Motor neuron (in vitro differentiated cells): Measurements from ENCODE around the gene ANTKMT. TPM values are rescaled to one million over a fixed set of nuclear protein-coding genes. Genes with fewer than 3 reads are reported as not detected.

Experiments used
- ATAC-seq, 8 experiments: fragments of 200-7000 bp; cut with Tn5 transposase; replicated peaks in 6 of 8; 2 replicates each; pipeline ENCODE4 v1.8.0; 2021; ENCODE audit warnings: mild to moderate bottlenecking in 8 of 8, moderate library complexity in 8 of 8
- H3K27ac ChIP-seq, 2 donors: fragments of 250-450 bp; sonication (Bioruptor Pico); 2 replicates each; pipeline ENCODE4 v1.9.0; 2021; ENCODE audit warnings: antibody characterized with exemption in 2 of 2, mild to moderate bottlenecking in 2 of 2, moderate library complexity in 1 of 2
- H3K4me1 ChIP-seq, 2 donors: fragments of 250-450 bp; sonication (Bioruptor Pico); replicated peaks in 1 of 2; 2 replicates each; pipeline ENCODE4 v1.6.1; 2021; ENCODE audit warnings: antibody characterized with exemption in 2 of 2, mild to moderate bottlenecking in 2 of 2, moderate library complexity in 1 of 2
- H3K4me3 ChIP-seq, 5 donors: fragments of 250-450 bp; sonication (Bioruptor Pico); 2 replicates each; pipeline ENCODE4 v1.9.0; 2021; ENCODE audit warnings: antibody characterized with exemption in 5 of 5, mild to moderate bottlenecking in 5 of 5, moderate library complexity in 4 of 5
- WGBS, 10 experiments: fragments of 450-650 bp; shearing (Covaris generic); methylation state at CpG; one replicate each; pipeline ENCODE4 v1.0.0; 2022; 5-methylcytosine and 5-hydroxymethylcytosine counted together
- in situ Hi-C, 9 experiments: fragments of 400-800 bp; cut with MboI; loops; one replicate each; pipeline ENCODE4 v1.15.0; 2021; ENCODE audit warnings: low sequenced_read_pairs in 9 of 9, low pct_unique_long_range_greater_than_20kb in 2 of 9; ENCODE audit not compliant: unreplicated experiment in 9 of 9
- total RNA-seq, 8 experiments: library from RNA; unstranded; fragments of 300-600 nt; gene quantifications; 2 replicates each; pipeline versions ENCODE4 v1.2.3 to v1.2.4, GENCODE V29; 2022

ANTKMT gene, protein sequence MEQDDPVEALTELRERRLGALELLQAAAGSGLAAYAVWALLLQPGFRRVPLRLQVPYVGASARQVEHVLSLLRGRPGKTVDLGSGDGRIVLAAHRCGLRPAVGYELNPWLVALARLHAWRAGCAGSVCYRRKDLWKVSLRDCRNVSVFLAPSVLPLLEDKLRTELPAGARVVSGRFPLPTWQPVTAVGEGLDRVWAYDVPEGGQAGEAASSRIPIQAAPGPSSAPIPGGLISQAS
- 10 to 100 TPM; 21.6 to 30.5 (median 24.5) TPM for total RNA-seq

DNA sequence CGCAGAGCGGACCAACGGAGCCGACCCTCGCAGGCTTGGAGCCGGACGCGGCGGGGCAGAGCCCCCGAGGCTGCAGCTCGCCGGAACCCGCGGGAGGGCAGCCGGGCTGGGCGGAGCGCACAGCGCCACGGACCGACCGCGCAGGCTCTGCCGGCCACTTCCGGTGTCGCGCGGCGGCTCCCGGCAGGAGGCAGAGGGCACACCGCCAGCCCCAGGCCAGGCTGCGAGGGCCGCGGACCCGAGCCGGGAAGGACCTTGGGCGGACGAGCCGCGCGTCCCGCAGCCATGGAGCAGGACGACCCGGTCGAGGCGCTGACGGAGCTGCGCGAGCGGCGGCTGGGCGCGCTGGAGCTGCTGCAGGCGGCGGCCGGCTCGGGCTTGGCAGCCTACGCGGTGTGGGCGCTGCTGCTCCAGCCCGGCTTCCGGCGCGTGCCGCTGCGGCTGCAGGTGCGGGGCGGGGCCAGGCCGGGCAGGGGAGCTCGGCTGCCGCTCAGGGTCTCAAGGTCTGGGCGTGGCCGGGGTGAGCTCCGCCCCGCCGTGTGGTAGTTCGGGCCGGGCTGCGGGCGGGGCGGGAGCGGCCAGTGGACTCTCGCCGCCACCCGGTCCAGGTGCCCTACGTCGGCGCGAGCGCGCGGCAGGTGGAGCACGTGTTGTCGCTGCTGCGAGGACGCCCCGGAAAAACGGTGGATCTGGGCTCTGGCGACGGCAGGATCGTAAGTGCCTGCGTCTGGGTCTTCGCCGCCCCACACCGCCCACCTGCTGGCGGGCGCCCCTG is at the start of gene ANTKMT:
Gene ANTKMT (plus strand): TSS at position 157 of the 775 bp plus-strand sequence. CDS start 129 bp downstream, at position 286.
- Histone ChIP-seq H3K4me3 (peak within 1 kb of the TSS; percentile 59 to 99 (median 77)), H3K4me1 (peaks cover 41 to 46% of the 10 kb centered on the region in 2 donors), H3K27ac (peak within 1 kb of the TSS; percentile 94 to 97)
- 0 to 19% (median 16%) methylated on average over 5 to 15 of the region's 106 CpGs; no CpG with 5 or more reads in 7 of the 10 experiments for WGBS, 10 experiments
- in situ Hi-C loops: loop anchor here in 1 of 9 experiments (25.0 kb wide), 1 partner anchor 341 kb away; the partner anchor contains the start of gene SSTR5
- peak; percentile 74 to 89 (median 80) for ATAC-seq

DNA sequence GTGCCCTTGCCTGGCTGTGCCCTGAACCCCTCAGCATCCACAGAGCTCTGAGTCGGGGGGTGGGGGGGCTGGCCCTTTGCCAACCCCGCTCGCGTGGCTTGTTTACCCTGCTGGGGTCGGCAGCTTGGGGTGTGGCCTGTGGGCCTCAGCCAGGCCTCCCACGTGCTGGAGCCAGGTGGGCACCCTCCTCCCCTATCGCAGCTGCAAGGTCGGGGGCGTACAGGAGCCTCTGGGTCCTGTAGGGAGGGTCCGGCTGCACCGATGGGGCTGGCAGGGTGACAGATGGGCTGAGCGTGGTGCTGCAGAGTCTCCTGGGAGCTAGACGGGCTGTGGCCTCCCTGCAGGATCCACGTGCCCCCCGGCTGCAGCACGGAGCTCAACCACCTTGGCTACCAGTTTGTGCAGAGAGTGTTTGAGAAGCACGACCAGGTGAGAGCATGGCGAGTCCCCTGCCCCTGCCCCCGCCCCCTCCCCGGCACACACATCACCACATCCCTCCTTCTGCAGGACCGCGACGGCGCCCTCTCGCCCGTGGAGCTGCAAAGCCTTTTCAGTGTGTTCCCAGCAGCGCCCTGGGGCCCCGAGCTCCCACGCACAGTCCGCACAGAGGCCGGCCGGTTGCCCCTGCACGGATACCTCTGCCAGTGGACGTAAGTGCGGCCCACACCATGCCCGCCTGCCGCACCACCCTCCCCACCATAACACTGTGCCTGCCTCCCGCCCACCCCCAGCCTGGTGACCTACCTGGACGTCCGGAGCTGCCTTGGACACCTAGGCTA is 49.4 kb upstream of the ANTKMT start:
- peaks cover 18 to 19% of the 10 kb centered on the region in 2 donors for H3K4me1 ChIP-seq
- H3K4me3 ChIP-seq: no peak overlapping the region
- 80% methylated on average over 3 of the region's 40 CpGs; no CpG with 5 or more reads in 9 of the 10 experiments for WGBS, 10 experiments
- in situ Hi-C loops: no loop called here
- H3K27ac ChIP-seq: no peak overlapping the region
- no peak for ATAC-seq

DNA sequence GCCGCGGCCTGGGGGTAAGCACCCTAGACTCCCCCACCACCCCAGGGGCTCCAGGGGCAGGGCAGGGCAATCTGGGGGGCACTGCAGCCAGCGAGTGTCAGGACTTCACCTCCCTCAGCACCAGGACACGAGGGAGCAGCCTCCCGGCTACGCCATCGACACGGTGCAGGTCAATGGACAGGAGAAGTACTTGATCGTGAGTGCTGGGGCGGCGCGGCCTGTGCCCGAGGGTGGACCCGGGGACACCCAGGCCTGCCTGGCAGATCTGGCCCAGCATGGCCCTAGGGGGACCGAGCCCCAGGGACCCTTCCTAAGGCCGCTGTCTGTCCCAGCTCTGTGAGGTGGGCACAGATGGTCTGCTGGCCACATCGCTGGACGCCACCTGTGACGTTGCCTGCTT is 48.6 kb upstream of the ANTKMT start:
- Histone ChIP-seq H3K27ac (no peak overlapping the region), H3K4me1 (peaks cover 18 to 19% of the 10 kb centered on the region in 2 donors), H3K4me3 (no peak overlapping the region)
- 96 to 100% (median 100%) methylated on average over 1 to 4 of the region's 19 CpGs; no CpG with 5 or more reads in 7 of the 10 experiments for WGBS, 10 experiments
- in situ Hi-C loops: no loop called here
- no peak for ATAC-seq

DNA sequence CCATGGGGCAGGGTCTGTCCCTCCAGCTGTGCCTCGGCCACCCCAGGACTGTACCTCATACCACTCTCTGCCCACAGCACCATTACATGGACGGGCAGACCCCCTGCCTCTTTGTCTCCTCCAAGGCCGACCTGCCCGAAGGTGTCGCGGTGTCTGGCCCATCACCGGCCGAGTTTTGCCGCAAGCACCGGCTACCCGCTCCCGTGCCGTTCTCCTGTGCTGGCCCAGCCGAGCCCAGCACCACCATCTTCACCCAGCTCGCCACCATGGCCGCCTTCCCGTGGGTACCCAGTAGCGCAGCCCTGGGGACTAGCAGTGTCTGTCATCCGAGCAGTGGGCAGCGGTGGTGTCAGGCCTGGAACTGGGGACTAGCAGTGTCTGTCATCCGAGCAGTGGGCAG is 48.1 kb upstream of the ANTKMT start:
- WGBS, 10 experiments: 80 to 100% (median 99%) methylated on average over 1 to 11 of the region's 21 CpGs; no CpG with 5 or more reads in 6 of the 10 experiments
- Histone ChIP-seq H3K4me1 (peaks cover 15% of the 10 kb centered on the region in 2 donors), H3K4me3 (no peak overlapping the region), H3K27ac (no peak overlapping the region)
- no peak for ATAC-seq
- in situ Hi-C loops: no loop called here

DNA sequence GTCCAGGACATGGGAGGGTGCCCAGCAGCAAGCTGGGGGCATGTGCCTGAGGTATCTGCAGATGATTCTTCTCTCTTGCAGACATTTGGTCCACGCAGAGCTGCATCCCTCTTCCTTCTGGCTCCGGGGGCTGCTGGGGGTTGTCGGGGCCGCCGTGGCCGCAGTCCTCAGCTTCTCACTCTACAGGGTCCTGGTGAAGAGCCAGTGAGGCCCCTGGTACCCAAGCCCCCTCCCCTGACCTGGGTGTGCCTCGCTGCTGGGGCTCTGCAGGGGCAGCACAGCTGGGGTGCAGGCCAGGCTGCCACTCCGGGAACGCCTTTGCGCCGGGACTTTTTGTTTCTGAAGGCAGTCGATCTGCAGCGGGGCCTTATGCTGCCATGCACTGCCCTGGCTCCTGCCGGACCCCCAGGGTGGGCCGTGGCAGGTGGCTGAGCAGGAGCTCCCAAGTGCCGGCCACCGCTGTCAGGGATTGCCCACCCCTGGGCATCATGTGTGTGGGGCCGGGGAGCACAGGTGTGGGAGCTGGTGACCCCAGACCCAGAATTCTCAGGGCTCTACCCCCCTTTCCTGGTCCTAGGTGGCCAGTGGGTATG is 47.5 kb upstream of the ANTKMT start:
- in situ Hi-C loops: no loop called here

DNA sequence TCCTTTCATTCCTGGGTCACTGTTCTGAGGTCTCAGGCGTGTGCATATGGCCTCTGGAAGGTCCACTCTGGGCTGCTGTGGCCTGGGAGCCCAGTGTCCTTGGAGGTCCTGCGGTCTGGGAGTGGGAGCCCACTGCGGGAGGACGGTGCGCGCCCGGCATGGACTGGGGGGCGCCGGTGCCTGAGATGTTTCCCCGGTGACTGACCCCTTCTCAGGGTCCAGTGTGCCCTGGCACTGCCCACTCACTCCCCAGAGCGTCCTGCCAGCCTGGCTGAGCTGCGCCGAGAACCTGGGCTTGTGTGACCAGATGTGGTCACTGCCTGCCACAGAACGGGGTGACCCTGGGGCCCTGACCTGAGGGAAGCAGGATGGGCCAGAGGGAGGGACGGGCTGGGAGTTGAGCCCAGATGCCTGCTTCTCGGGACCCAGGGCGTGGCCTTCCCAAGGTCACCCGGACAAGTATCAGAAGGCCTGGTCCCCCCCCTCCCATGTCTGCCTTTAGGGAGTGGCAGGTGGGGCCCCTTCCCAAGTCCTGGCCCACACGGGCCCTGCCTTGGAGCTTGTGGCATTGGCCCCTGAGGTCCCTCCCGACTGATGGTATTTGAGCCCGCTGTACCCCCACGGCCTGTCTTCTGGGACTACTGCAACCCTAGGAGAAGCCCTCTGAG is 46.6 kb upstream of the ANTKMT start:
- H3K4me1 ChIP-seq: peaks cover 16 to 19% of the 10 kb centered on the region in 2 donors
- no peak overlapping the region for H3K4me3 ChIP-seq
- in situ Hi-C loops: no loop called here
- H3K27ac ChIP-seq: no peak overlapping the region
- WGBS, 10 experiments: 80 to 100% (median 100%) methylated on average over 1 of the region's 22 CpGs; no CpG with 5 or more reads in 7 of the 10 experiments
- ATAC-seq: no peak

More for the DNA sequence above, 47.5 kb upstream of the ANTKMT start:
- Histone ChIP-seq H3K27ac (no peak overlapping the region), H3K4me3 (no peak overlapping the region), H3K4me1 (peaks cover 15 to 17% of the 10 kb centered on the region in 2 donors)
- ATAC-seq: no peak
- 100% methylated on average over 1 of the region's 18 CpGs; no CpG with 5 or more reads in 9 of the 10 experiments for WGBS, 10 experiments

DNA sequence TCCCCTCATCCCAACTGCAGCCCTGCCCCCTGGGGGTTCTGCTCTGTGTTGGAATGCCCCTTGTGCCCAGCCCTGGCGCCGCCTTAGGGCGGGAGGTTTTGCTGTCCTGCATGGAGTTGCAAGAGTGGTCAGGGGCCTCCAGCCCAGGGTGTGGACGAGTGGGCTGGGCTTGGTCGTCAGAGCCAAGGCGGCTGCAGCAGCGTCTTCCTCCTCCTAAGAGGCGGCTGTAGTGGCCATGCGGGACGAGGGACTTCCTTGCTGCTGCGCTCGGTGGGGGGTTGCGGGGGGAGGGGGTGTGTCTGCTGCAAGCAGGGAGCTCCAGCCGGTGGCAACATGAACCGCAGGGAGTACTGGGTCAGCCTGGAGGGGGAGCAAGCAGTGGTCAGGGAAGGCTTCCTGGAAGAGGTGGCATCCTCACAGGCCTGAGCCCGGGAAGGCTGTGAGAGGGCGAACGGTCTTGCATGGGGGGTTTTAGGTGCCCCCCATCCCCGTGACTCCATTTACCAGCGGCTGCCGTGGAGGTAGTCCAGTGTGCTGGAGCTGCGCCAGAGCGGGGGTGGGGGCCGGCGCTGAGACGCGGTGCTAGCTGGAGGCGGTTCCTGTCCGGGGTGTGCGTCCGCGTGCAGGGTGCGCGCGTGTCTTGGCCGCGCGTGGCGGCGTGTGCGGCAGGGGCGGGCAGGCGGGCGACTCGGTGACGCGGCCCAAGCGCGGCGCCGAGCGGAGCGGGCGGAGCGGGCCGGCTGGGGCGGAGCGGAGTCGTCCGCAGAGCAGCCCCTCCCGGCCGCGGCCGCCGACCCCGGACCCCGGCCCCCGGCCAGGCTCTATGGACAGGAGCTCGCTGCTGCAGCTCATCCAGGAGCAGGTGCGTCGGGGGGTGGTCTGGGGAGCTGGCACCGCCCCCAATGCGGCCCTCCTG is 45.7 kb upstream of the ANTKMT start, which contains the start of gene RHBDL1:
Gene RHBDL1 (plus strand): TSS at position 704 of the 916 bp plus-strand sequence. CDS start 120 bp downstream, at position 824.
- ATAC-seq: peak; percentile 4 to 47 (median 32)
- in situ Hi-C loops: no loop called here

DNA sequence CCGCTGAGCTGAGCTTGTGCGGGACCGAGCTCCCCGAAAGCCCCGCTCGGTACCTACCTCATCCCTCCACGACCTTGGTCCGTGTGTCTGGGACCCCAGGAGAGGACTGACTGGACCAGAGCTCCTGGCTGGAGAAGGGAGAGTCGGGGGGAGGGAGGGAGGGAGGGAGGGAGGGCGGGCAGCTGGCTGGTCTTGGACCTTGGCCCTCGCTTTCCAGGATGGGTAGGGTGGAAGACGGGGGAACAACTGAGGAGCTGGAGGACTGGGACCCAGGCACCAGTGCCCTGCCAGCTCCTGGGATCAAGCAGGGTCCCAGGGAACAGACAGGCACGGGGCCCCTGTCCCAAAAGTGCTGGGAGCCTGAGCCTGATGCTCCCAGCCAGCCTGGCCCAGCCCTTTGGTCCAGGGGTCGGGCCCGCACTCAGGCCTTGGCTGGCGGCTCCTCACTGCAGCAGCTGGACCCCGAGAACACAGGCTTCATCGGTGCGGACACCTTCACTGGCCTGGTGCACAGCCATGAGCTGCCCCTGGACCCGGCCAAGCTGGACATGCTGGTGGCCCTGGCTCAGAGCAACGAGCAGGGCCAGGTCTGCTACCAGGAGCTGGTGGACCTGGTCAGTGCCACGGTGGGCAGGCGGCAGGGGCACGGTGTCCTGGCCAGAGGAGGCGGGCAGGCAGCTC is 44.9 kb upstream of the ANTKMT start:
- in situ Hi-C loops: no loop called here
- WGBS, 10 experiments: 55 to 83% methylated on average over 4 to 6 of the region's 25 CpGs; no CpG with 5 or more reads in 8 of the 10 experiments
- peak overlapping the region in 1 of 2 donors; percentile 82 for H3K27ac ChIP-seq
- peaks cover 17 to 22% of the 10 kb centered on the region in 2 donors for H3K4me1 ChIP-seq
- H3K4me3 ChIP-seq: peak overlapping the region; percentile 15 to 41 (median 27)
- peak in 1 of 8 experiments; percentile 1 for ATAC-seq

More for the DNA sequence above, 45.7 kb upstream of the ANTKMT start, which contains the start of gene RHBDL1:
- 0% methylated on average over 2 to 4 of the region's 73 CpGs; no CpG with 5 or more reads in 7 of the 10 experiments for WGBS, 10 experiments
- peaks cover 16 to 20% of the 10 kb centered on the region in 2 donors for H3K4me1 ChIP-seq
- H3K4me3 ChIP-seq: peak within 1 kb of the TSS; percentile 15 to 41 (median 27)
- peak within 1 kb of the TSS in 1 of 2 donors; percentile 82 for H3K27ac ChIP-seq

DNA sequence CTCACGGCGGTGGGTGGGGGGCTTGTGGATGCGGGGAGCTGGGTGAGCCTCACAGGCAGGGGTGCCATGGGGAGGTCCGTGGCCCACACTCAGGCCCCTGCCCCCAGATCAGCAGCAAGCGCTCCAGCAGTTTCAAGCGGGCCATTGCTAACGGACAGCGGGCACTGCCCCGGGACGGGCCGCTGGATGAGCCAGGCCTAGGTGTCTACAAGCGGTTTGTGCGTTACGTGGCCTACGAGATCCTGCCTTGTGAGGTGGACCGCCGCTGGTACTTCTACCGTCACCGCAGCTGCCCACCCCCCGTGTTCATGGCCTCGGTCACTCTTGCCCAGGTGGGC is 44.4 kb upstream of the ANTKMT start:
- peaks cover 22 to 28% of the 10 kb centered on the region in 2 donors for H3K4me1 ChIP-seq
- no peak for ATAC-seq
- peak overlapping the region in 1 of 5 donors; percentile 41 for H3K4me3 ChIP-seq
- in situ Hi-C loops: no loop called here
- WGBS, 10 experiments: no CpG with 5 or more reads among the region's 21 CpGs
- H3K27ac ChIP-seq: no peak overlapping the region

DNA sequence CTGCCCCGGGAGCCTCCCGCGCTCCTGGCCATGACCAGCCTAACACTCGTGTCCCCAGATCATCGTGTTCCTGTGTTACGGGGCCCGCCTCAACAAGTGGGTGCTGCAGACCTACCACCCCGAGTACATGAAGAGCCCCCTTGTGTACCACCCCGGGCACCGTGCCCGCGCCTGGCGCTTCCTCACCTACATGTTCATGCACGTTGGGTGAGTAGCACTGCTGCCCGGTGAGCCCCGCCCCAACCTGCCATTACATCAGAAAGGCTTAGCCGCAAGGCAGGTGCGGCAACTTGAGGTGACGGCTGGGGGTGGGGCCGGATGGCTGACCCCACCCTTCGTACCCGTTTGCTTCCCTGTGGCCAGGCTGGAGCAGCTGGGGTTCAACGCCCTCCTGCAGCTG is 44.0 kb upstream of the ANTKMT start:
- H3K4me3 ChIP-seq: no peak overlapping the region
- no peak overlapping the region for H3K27ac ChIP-seq
- no peak for ATAC-seq
- peaks cover 25 to 31% of the 10 kb centered on the region in 2 donors for H3K4me1 ChIP-seq
- in situ Hi-C loops: no loop called here
- WGBS, 10 experiments: 70 to 96% methylated on average over 2 to 13 of the region's 23 CpGs; no CpG with 5 or more reads in 8 of the 10 experiments
